ENCODE data around the gene CCDC9B. TPM values are rescaled to one million over a fixed set of nuclear protein-coding genes. Genes with fewer than 3 reads are reported as not detected.

The CCDC9B gene
- total RNA-seq, 2 donors from 2014 or later: 1.6 to 2.8 TPM

DNA sequence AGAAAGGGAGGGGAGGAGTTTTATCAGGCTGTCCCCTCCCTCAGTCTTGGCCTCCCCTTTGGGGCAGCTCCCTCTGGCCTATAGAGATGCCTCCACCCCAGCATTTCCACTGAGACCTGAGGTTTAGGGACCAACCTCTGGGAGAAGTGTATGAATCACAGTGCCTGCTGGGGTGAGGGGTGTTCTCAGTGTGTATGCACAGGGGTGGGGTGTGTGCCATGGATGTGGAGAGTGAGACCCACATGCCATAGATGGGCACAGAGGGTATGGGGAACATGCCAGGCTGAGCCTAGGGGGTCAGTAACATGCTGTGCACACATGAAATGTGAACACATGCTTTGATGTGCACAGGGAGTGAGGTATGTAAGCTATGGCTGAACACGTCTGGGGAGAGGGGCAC, 45.4 kb downstream of the CCDC9B start:
- Mint-ChIP-seq H3K9me3 (no peaks in the 10 kb centered on the region), H3K27ac (peak overlapping the region in 1 of 2 donors; percentile 65), H3K36me3 (peaks cover 7 to 10% of the 10 kb centered on the region in 2 donors)
- ATAC-seq (no peak), DNase-seq (ENCODE audit: low spot score in 2 of 2) (no peak)

DNA sequence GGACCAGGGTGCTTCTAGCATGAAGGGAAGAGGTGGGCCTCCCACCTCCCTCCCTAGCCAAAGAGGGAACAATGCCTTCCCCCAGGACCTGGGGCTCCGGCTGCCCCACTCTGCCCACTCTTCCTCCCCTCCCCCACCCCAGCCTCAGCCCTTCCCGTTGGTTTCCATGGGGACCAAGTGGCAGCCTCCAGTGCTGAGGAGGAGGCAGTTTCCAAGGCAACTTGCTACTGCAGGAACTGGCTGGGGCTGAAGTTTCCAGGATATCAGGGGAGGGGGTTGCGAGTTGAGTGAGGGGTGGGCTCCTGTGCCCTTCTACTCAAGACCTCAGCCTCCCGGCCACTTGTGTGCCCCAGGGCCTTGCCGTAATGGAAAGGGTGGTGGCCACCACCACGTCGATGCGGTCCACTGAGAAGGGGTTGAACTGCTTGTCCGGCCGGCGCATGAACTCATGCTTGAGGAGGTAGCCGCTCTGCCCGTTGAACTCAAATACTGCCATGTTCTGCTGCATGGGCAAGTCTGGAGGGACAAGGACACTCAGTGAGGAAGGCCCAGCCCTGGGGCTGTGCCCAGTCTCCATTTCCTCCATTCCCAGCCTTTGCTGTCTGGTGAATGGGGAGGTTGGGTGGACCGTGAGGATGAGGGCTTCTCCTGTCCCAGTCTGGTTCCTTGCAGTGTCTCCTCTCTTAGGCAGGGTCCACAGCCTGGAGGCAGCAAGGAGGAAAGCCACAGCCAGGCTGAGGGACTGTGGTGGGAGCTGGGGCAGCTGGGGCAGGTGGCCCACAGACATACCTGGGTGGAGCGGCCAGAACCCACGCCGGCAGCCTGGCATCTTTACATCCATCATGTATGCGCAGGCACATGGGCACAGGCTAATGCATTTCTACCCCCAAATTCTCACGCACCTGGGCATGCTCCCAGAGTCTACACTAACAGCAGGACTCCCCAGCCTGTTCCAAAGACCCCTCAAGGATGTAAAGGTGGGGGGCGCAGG, 46.5 kb downstream of the CCDC9B start:
- Mint-ChIP-seq H3K9me3 (no peaks in the 10 kb centered on the region), H3K27ac (no peak overlapping the region), H3K36me3 (peaks cover 3% of the 10 kb centered on the region in 2 donors)
- DNase-seq (ENCODE audit: low spot score in 2 of 2) (no peak), ATAC-seq (no peak)

DNA sequence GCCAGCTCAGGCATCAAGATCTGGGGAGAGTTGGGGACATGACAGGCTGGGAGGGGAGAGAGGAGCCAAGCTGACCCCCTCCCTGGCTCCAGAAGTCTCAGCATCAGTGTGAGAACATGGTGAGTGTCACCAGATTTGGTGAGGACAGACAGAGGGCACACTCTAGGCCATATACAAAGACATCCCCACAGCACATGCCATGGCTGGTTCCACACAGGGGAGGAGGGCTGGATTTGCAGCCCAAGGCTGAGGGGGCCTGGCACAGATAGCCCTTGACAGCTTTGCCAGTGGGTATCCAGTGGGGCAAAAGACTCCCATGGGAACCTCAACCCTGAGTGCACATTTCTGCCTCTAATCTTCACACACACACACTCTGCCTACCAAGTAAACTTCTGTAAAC, 47.7 kb downstream of the CCDC9B start:
- Mint-ChIP-seq H3K36me3 (no peaks in the 10 kb centered on the region), H3K9me3 (no peaks in the 10 kb centered on the region), H3K27ac (no peak overlapping the region)
- DNase-seq (ENCODE audit: low spot score in 2 of 2): no peak
- no peak for ATAC-seq

DNA sequence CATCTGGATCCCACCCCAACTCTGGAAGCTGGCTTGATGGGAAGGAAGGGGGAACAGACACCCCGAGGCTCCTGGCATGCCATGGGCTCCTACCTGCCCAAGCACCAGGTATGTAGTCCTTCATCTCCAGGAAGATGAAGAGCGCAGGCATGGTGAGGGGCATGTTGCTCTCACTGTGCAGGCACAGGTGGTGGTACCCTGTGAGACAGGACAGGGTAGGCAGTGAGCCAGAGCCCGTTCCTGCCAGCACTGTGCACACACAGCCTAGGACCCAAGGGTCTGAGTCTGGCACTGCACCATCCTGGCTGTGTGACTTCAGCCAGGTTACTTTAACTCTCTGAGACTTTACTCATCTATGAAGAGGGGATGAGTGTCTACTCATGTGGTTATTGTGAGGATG, 48.5 kb downstream of the CCDC9B start:
- ATAC-seq: no peak
- no peaks in the 10 kb centered on the region for H3K36me3 Mint-ChIP-seq
- H3K27ac Mint-ChIP-seq: no peak overlapping the region
- H3K9me3 Mint-ChIP-seq: no peaks in the 10 kb centered on the region
- DNase-seq (ENCODE audit: low spot score in 2 of 2): no peak

DNA sequence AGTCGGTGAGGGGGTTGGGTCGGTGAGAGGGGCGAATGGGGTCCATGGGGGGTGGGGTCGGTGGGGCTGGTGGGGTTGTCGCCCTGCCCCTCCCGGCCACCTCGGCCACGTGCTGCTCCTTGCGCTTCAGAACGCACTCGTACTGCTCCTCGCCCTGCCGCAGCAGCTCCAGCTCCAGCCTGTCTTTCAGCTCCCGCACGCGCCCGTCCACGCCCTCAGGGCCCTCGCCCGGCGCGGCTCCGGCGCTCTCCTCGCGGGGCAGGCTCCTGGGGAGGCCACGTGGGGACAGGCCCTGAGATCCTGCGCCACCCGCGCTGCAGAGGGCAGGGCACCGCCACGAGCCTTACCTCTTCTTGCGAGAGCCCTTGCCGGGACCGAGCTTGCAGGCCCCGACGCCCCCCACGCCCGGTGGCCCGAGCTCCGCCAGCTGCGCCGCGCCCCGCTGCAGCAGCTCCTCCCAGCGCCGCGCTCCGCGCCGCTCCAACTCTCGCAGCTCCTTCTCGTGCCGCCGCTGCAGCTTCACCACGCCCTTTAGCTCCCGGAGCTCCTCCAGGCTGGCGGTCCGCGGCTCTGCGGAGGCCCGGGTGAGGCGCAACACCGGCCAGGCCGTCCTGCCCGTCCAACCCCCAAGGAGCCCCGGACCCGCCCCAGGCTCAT, 49.7 kb downstream of the CCDC9B start:
- H3K27ac Mint-ChIP-seq: no peak overlapping the region
- ATAC-seq: no peak
- no peaks in the 10 kb centered on the region for H3K36me3 Mint-ChIP-seq
- H3K9me3 Mint-ChIP-seq: no peaks in the 10 kb centered on the region
- no peak for DNase-seq (ENCODE audit: low spot score in 2 of 2)

DNA sequence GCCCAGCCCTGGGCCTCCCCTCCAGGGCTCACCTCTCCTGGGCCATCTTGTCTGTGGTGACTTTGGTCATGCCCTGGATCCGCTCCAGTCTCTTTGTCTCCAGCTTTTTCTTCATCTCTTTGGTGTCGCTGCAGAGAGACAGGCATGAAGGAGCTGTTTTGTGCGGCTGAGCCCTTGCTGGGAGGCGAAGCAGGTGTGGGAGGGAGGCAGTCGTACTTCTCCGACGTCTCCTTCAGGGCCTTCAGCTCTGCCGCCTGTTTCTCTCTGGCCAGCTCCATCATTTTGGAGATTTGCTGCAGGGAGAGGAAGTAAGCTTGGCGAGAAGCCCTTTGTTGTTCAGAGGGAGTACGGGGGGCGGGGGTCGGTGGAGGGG, 50.2 kb downstream of the CCDC9B start:
- DNase-seq (ENCODE audit: low spot score in 2 of 2) (no peak), ATAC-seq (no peak)
- no peak overlapping the region for H3K27ac Mint-ChIP-seq
- H3K9me3 Mint-ChIP-seq: no peaks in the 10 kb centered on the region
- H3K36me3 Mint-ChIP-seq: no peaks in the 10 kb centered on the region

DNA sequence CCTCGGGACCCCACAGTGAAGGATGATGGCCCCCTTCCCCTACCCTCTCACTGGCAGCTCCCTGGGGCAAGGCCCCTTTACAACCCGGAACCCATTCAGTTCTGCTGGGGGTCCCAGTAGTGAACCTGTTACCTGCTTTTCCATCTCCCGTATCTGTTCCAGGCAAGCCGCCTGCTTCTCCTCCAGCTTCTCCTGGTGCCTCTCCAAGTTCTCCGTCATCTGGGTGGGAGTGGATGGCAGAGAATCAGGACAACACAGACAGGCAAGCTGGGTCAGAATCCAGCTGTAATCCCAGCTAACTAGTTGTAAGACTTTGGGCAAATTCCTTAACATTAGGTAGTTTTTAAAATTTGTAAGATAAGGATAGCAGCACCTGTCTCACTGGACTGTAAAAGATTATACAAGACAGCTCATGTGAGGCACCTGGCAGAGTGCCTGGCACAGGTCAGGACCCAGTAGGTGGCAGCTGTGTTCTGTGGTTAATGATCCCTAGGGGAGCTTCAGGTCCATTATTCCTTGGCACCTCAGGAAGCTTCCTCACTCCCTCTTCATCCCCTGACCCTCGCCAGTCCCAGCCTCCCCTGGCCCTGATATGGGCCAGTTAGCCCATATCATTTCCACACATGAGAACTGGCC, 51.5 kb downstream of the CCDC9B start:
- no peak for ATAC-seq
- DNase-seq (ENCODE audit: low spot score in 2 of 2): no peak
- H3K9me3 Mint-ChIP-seq: no peaks in the 10 kb centered on the region
- no peaks in the 10 kb centered on the region for H3K36me3 Mint-ChIP-seq
- no peak overlapping the region for H3K27ac Mint-ChIP-seq

DNA sequence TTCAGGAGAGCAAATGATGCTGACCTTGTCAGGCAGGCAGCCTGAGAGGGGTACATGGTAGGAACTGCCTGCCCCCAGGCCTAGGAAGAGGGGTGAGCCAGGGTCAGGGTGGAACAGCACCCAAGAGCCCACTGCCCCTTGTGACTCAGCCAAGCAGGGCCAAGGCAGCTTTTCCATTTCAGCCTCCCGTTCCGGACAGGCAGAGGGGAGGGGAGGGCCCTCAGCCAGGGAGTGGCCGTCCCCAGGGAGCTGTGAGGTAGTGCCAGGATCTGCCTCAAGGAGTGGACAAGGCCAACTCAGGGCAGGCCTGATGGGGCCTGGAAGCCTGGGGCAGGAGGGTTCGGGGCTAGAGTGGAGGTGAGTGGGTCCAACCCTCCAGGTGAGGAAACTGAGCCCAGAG, 52.8 kb downstream of the CCDC9B start:
- Mint-ChIP-seq H3K27ac (no peak overlapping the region), H3K9me3 (no peaks in the 10 kb centered on the region), H3K36me3 (no peaks in the 10 kb centered on the region)
- ATAC-seq: no peak
- no peak for DNase-seq (ENCODE audit: low spot score in 2 of 2)

DNA sequence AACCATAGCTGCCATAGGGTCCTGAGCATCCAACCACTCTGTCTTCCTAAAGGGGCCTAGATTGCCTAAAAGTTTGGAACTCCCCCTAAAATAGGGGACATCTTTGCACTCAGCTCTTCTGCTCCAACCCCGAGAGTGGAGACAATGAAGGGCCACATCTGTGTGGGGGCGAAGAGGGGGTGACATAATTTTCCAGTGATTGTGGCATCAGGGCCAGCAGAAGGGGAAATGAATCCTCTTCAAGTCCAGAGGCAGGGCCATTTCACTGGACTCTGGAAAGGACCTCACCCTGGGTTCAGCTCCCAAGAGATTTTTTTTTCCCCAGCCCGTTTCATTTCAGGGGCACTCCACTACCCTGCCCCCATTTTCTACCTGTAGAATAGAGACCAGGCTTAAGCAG, 53.2 kb downstream of the CCDC9B start:
- DNase-seq (ENCODE audit: low spot score in 2 of 2) (no peak), ATAC-seq (no peak)
- H3K36me3 Mint-ChIP-seq: no peaks in the 10 kb centered on the region
- no peaks in the 10 kb centered on the region for H3K9me3 Mint-ChIP-seq
- H3K27ac Mint-ChIP-seq: no peak overlapping the region

DNA sequence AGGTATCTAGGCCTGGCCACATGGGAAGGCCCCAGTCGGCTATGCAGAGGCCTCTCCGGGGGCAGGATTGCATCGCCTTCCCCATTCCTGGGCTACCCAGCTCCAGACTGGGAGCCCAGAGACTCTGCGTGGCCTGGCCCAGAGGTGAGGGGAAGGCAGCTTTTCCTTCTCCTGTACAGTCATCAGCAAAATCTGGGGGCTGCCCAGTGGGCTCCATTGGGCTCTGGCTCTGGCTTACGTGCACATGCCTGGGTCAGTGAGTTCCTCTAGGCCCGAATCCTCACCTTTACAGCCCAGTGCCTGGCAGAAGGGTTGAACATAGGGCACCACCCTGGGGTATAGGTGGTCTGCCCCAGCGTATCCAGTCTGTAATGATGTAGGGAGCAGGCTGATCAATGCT, 53.9 kb downstream of the CCDC9B start:
- no peaks in the 10 kb centered on the region for H3K36me3 Mint-ChIP-seq
- DNase-seq (ENCODE audit: low spot score in 2 of 2) (no peak), ATAC-seq (no peak)
- H3K27ac Mint-ChIP-seq: no peak overlapping the region
- no peaks in the 10 kb centered on the region for H3K9me3 Mint-ChIP-seq

DNA sequence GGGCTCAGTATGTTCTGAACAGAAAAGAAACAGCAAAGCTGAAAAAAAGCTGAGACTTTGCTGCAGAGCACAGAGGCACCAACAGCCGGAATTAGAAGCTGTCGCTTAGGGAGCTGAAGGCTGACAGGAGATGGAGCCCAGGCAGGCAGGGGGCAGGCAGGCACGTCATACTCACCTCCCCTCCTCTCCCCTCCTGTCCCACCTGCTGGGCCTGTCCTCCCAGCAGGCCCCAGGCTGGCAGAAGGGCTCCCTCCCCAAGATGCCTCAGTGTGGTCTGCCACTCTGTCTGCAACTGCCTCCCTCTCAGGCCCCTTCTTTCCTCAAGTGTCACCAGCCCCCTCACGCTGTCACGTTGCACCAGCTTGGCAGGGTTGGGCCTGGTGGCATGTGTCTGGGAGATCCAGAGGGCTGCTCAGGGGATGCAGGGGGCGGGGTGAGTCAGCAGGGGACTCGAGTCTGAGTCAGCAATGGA, 54.6 kb downstream of the CCDC9B start:
- Mint-ChIP-seq H3K36me3 (no peaks in the 10 kb centered on the region), H3K9me3 (no peaks in the 10 kb centered on the region), H3K27ac (no peak overlapping the region)
- ATAC-seq (no peak), DNase-seq (ENCODE audit: low spot score in 2 of 2) (no peak)

DNA sequence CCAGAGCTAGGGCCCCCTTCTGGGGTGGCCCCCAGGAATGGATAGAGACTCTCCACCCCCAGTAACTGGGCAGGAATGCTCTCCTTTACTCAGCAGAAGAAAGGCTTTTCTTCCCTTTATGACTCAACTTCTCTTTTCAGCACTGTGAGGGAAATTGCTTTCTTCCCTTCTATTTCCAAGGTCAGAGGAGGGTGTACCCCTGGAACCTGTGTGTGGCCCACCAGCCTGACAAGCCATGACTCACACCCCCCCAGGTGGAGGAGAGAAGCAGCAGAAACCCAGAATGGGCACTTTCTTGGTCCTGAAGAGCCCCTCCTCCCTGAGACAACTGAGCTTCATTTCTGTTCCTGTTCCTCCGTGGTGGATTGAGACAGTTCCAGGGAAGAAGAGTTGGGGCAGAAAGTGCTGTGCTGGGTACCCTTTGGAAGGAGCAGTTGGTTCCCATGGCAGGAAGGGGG, 55.2 kb downstream of the CCDC9B start:
- DNase-seq (ENCODE audit: low spot score in 2 of 2) (no peak), ATAC-seq (no peak)
- Mint-ChIP-seq H3K36me3 (no peaks in the 10 kb centered on the region), H3K9me3 (no peaks in the 10 kb centered on the region), H3K27ac (no peak overlapping the region)

DNA sequence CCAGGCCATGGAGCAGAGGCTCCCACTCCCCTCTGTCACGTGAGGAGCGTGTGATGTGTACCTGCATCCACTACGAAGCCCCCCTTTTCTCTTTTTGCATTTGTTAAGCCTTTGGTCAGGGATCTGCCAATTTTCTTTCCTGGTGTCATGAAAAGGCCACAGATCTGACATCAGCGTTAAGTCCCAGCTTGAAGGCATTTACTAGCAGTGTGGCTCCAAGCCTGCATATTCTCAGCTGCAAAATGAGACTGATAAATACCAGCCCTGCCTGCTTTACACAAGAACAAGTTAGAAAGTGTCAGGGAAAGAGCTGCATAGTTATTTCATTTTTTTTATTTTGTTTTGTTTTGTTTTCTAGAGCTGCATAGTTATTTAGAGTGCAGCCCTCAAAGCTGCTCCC, 55.6 kb downstream of the CCDC9B start:
- Mint-ChIP-seq H3K9me3 (no peaks in the 10 kb centered on the region), H3K36me3 (no peaks in the 10 kb centered on the region), H3K27ac (no peak overlapping the region)
- DNase-seq (ENCODE audit: low spot score in 2 of 2): no peak
- ATAC-seq: no peak

DNA sequence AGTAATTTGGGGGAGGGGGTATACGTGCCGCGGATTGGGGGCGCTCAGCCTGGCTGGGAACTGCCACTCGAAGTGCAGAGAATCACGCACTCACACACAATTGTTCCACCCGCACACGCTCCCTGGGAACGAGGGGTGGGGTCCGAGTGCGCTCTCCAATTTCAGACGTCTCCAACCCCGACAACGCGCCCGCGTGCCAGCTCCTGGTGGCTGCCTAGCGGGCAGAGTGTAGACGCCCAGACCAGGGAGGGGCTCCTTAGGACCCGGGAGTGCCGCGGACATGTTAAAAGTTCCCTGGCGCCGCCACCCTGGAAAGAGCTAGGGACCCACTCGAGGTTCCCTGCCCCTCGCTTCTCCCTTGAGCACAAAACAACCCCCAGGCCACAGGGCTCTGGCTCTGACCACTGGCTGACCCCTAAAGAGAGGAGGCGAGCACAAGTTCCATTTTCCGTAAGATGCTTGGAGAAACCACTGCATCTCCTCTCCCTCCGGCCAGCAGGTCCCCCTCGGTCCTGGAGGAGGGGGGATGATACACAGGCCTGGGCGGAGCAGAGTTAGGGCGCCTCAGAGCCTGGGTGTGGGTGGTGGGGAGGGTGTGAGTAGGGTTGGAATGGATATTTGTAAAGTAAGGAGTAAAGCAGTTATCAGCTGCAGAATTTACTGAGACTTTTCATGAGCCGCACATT, 57.0 kb downstream of the CCDC9B start:
- no peak overlapping the region for H3K27ac Mint-ChIP-seq
- no peak for DNase-seq (ENCODE audit: low spot score in 2 of 2)
- H3K9me3 Mint-ChIP-seq: no peaks in the 10 kb centered on the region
- no peaks in the 10 kb centered on the region for H3K36me3 Mint-ChIP-seq
- no peak for ATAC-seq

DNA sequence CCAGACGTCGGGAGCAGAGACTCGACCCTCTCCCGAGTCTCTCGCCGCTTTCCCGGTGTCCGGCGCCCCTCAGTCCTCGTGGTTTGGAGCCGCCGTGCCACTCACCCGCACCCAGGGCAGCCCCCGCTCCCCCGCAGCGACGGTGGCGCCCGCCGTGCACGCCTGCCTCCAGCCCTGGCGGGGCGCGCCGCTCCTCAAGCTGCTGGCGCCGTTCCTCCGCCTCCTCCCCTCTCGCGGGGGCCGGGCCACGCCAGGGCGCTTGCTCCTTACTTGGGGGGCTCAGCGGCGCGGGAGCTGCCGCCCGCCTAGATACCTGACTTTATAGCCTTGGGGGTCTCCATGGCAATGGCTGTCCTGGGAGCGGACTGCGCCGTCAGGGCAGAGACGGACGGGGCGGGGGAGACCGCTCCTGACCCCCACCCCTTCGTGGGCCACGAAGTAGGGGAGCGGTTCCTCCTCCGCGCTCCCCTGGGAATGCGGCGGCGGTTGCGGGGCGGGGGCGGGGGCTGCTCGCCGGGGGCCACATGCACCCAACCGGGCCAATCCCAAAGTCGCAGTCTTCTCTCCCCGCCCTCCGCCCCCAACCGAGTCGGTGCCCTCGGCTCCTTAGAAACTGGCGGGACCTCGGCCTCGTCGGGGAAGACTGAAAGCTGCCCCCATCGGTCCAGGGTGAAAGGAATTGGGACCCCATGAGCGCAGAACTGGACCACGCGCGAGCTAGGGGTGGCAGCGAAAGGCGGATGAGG, 57.7 kb downstream of the CCDC9B start, which contains the start of gene ANKRD63:
ANKRD63 (minus strand) TSS at position 196 of the 746 bp plus-strand sequence. CDS start 478 bp downstream, outside the sequence.
- no peaks in the 10 kb centered on the region for H3K9me3 Mint-ChIP-seq
- DNase-seq (ENCODE audit: low spot score in 2 of 2) (peak in 1 of 2 donors; percentile 50), ATAC-seq (peak; percentile 21 to 60)

More for the DNA sequence above, 57.7 kb downstream of the CCDC9B start, which contains the start of gene ANKRD63:
- no peaks in the 10 kb centered on the region for H3K36me3 Mint-ChIP-seq
- H3K27ac Mint-ChIP-seq: no peak within 1 kb of the TSS

Data from activated naive CD4-positive, alpha-beta T cell treated with anti-CD3 and anti-CD28 coated beads, Interleukin-2, amount 50 U/mL, for 72 hours (primary cell).